IPS-15b (cell line): Measurements from ENCODE around the gene TRAIP.
"Not testable (repeated sequence)": the region's sequence is repeated elsewhere in the genome, so short reads cannot be mapped to it uniquely, and the experiment has no call there.

Experiments used
- H3K27me3 ChIP-seq: one replicate; pipeline ENCODE4 v1.6.1; 2013; ENCODE audit warnings: low read length; ENCODE audit not compliant: control insufficient read depth, insufficient read depth
- H3K36me3 ChIP-seq: one replicate; pipeline ENCODE4 v1.6.1; 2013; ENCODE audit warnings: low read length; ENCODE audit not compliant: control insufficient read depth, insufficient read depth
- H3K4me1 ChIP-seq: one replicate; pipeline ENCODE4 v1.6.1; 2013; ENCODE audit warnings: mild to moderate bottlenecking, low read length; ENCODE audit not compliant: control insufficient read depth, insufficient read depth
- H3K4me3 ChIP-seq: one replicate; pipeline ENCODE4 v1.5.1; 2013; ENCODE audit warnings: low read depth, low read length
- H3K9ac ChIP-seq: one replicate; pipeline ENCODE4 v1.6.1; 2013; ENCODE audit warnings: low read depth, mild to moderate bottlenecking, low read length
- H3K9me3 ChIP-seq: one replicate; pipeline ENCODE4 v1.6.1; 2013; ENCODE audit warnings: mild to moderate bottlenecking, low read length; ENCODE audit not compliant: control insufficient read depth, insufficient read depth

Gene TRAIP

GRCh38 chr3:49842843-49843517 lies 13.4 kb downstream of the TRAIP start:
- no peaks in the 10 kb centered on the region for H3K27me3 ChIP-seq
- H3K36me3 ChIP-seq, result peaks cover 32% of the 10 kb centered on the region
- no peak overlapping the region for H3K4me3 ChIP-seq
- H3K9ac ChIP-seq, result no peak overlapping the region
- no peaks in the 10 kb centered on the region for H3K4me1 ChIP-seq
- H3K9me3 ChIP-seq, result no peaks in the 10 kb centered on the region

GRCh38 chr3:49841806-49842205 lies 14.6 kb downstream of the TRAIP start:
- peaks cover 36% of the 10 kb centered on the region for H3K36me3 ChIP-seq
- no peak overlapping the region for H3K4me3 ChIP-seq
- no peak overlapping the region for H3K9ac ChIP-seq
- no peaks in the 10 kb centered on the region for H3K4me1 ChIP-seq
- H3K9me3 ChIP-seq, result no peaks in the 10 kb centered on the region
- H3K27me3 ChIP-seq, result no peaks in the 10 kb centered on the region

- H3K4me3 ChIP-seq, result no peak overlapping the region
- peaks cover 41% of the 10 kb centered on the region for H3K36me3 ChIP-seq
- no peaks in the 10 kb centered on the region for H3K4me1 ChIP-seq
- no peaks in the 10 kb centered on the region for H3K27me3 ChIP-seq
- H3K9me3 ChIP-seq, result no peaks in the 10 kb centered on the region
- H3K9ac ChIP-seq, result no peak overlapping the region
Observed at GRCh38 chr3:49841126-49841696, 15.2 kb downstream of the TRAIP start.

GRCh38 chr3:49840388-49840787 lies 16.0 kb downstream of the TRAIP start:
- no peak overlapping the region for H3K4me3 ChIP-seq
- no peaks in the 10 kb centered on the region for H3K9me3 ChIP-seq
- H3K36me3 ChIP-seq, result peaks cover 37% of the 10 kb centered on the region
- no peaks in the 10 kb centered on the region for H3K27me3 ChIP-seq
- H3K9ac ChIP-seq, result no peak overlapping the region
- H3K4me1 ChIP-seq, result no peaks in the 10 kb centered on the region

- no peak overlapping the region for H3K9ac ChIP-seq
- no peaks in the 10 kb centered on the region for H3K27me3 ChIP-seq
- no peaks in the 10 kb centered on the region for H3K9me3 ChIP-seq
- H3K4me1 ChIP-seq, result no peaks in the 10 kb centered on the region
- no peak overlapping the region for H3K4me3 ChIP-seq
- peaks cover 41% of the 10 kb centered on the region for H3K36me3 ChIP-seq
Observed at GRCh38 chr3:49839193-49839809, 17.1 kb downstream of the TRAIP start.

GRCh38 chr3:49831341-49831740 lies 25.0 kb downstream of the TRAIP start:
- Histone ChIP-seq H3K27me3 (no peaks in the 10 kb centered on the region), H3K4me3 (no peak overlapping the region), H3K9ac (no peak overlapping the region), H3K9me3 (no peaks in the 10 kb centered on the region), H3K36me3 (peaks cover 44% of the 10 kb centered on the region), H3K4me1 (no peaks in the 10 kb centered on the region)

GRCh38 chr3:49826016-49826415 lies 30.3 kb downstream of the TRAIP start:
- Histone ChIP-seq H3K4me1 (no peaks in the 10 kb centered on the region), H3K9me3 (no peaks in the 10 kb centered on the region), H3K4me3 (no peak overlapping the region), H3K9ac (no peak overlapping the region), H3K36me3 (peaks cover 22% of the 10 kb centered on the region), H3K27me3 (no peaks in the 10 kb centered on the region)

GRCh38 chr3:49823131-49823530 lies 33.2 kb downstream of the TRAIP start:
- not testable (repeated sequence) for H3K9me3 ChIP-seq, H3K9ac ChIP-seq, H3K36me3 ChIP-seq, H3K27me3 ChIP-seq, H3K4me1 ChIP-seq, H3K4me3 ChIP-seq

GRCh38 chr3:49813497-49814174 lies 42.7 kb downstream of the TRAIP start, which contains the start of gene UBA7:
Gene UBA7, minus strand, starts transcription at chr3:49813953. Its CDS starts 166 bp downstream, at chr3:49813787.
- peak within 1 kb of the TSS; percentile 12 for H3K9ac ChIP-seq

GRCh38 chr3:49812916-49813496 lies 43.4 kb downstream of the TRAIP start:
- Histone ChIP-seq H3K36me3 (no peaks in the 10 kb centered on the region), H3K9ac (no peak overlapping the region), H3K4me3 (no peak overlapping the region), H3K9me3 (no peaks in the 10 kb centered on the region), H3K27me3 (no peaks in the 10 kb centered on the region), H3K4me1 (no peaks in the 10 kb centered on the region)

More at GRCh38 chr3:49813497-49814174, 42.7 kb downstream of the TRAIP start, which contains the start of gene UBA7:
- no peaks in the 10 kb centered on the region for H3K27me3 ChIP-seq
- H3K9me3 ChIP-seq, result no peaks in the 10 kb centered on the region
- no peak within 1 kb of the TSS for H3K4me3 ChIP-seq
- H3K36me3 ChIP-seq, result no peaks in the 10 kb centered on the region
- no peaks in the 10 kb centered on the region for H3K4me1 ChIP-seq

GRCh38 chr3:49807431-49808114 lies 48.8 kb downstream of the TRAIP start:
- Histone ChIP-seq H3K9ac (no peak overlapping the region), H3K4me1 (peaks cover 5% of the 10 kb centered on the region), H3K4me3 (no peak overlapping the region), H3K27me3 (peaks cover 13% of the 10 kb centered on the region), H3K36me3 (no peaks in the 10 kb centered on the region), H3K9me3 (no peaks in the 10 kb centered on the region)
